GM12878 (cell line): ENCODE results near the gene MATN1.

ENCODE experiments used
- CBX5 ChIP-seq: sonication (generic); IDR thresholded peaks from 2 replicates; pipeline ENCODE4 v1.6.1; 2016; ENCODE audit warnings: low read depth, moderate library complexity, mild to moderate bottlenecking, inconsistent platforms
- ZNF274 ChIP-seq: IDR thresholded peaks from one replicate; pipeline ENCODE4 v1.8.0; 2011; ENCODE audit not compliant: insufficient read length, insufficient read depth

DNA sequence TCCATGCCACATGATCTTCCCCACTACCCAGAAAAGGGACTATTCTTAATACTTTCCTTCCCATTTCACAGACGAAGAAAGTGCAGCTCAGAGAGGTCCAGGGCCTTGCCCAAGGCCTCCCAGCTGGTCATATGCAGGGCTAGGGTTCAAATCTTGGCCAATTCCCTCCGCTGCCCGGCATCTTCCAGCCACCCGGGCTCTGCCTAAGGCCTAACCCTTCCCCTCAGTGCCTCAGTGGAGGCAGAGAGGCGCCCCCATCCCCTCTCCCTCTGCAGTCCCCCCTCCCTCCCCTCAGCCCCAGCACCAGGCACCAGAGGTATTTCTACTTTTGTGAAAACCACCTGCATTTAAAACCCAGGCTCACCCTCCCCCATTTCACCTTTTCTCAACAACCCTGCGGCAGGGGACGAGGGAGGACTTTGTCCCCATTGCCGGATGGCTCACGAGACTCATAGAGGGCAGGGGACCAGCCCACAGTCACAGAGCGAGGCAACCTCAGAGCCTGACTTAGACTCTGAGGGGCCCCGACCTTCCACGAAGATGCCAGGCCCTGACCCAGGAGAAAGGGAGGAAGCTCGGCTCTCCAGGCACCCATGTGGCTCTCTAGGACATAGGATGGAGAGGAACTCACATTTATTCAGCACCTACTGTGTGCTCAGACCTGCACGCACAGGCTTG lies 21.9 kb upstream of the MATN1 start:
- TF ChIP-seq CBX5: no peak
- TF ChIP-seq ZNF274: no peak
